ENCODE measurements around the gene ZNHIT3. TPM values are rescaled to one million over a fixed set of nuclear protein-coding genes. Genes with fewer than 3 reads are reported as not detected.

The ZNHIT3 gene
- total RNA-seq, 1 donor from 2014 or later = 57.0 TPM

- no peak for DNase-seq (ENCODE audit: low read depth, low spot score)
- no peaks in the 10 kb centered on the region for H3K9me3 Mint-ChIP-seq
- peak overlapping the region; percentile 17 for H3K4me3 Mint-ChIP-seq
- H3K4me1 Mint-ChIP-seq = peaks cover 17% of the 10 kb centered on the region
- H3K27me3 Mint-ChIP-seq (ENCODE audit: low read depth) = no peaks in the 10 kb centered on the region
- TF ChIP-seq CTCF (conservative IDR thresholded peaks at IDR 0.05) = no peak
- H3K27ac Mint-ChIP-seq (ENCODE audit: unreplicated experiment) = no peak overlapping the region
- H3K36me3 Mint-ChIP-seq (ENCODE audit: low read depth) = peaks cover 6% of the 10 kb centered on the region
Observed at GRCh38 chr17:36540696-36541095, 54.2 kb downstream of the ZNHIT3 start.

DNA sequence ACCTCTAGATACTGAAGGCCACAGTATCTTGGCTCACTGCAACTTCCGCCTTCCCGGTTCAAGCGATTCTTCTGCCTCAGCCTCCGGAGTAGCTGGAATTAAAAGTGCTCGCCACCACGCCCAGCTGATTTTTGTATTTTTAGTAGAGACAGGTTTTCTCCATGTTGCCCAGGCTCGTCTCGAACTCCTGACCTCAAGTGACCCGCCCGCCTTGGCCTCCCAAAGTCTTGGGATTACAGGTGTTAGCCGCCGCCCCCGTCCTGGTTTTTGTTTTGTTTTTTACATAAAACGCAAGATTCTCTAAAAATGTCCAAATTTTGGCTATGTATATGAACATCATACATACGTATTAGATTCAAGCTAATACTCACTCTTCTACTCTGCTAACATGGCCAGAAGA lies 56.3 kb downstream of the ZNHIT3 start:
- no peak for TF ChIP-seq CTCF (conservative IDR thresholded peaks at IDR 0.05)
- Mint-ChIP-seq H3K27ac (ENCODE audit: unreplicated experiment) (no peak overlapping the region), H3K9me3 (no peaks in the 10 kb centered on the region), H3K4me3 (peak overlapping the region; percentile 98), H3K36me3 (ENCODE audit: low read depth) (peaks cover 9% of the 10 kb centered on the region), H3K4me1 (peaks cover 23% of the 10 kb centered on the region), H3K27me3 (ENCODE audit: low read depth) (no peaks in the 10 kb centered on the region)
- DNase-seq (ENCODE audit: low read depth, low spot score) = no peak

DNA sequence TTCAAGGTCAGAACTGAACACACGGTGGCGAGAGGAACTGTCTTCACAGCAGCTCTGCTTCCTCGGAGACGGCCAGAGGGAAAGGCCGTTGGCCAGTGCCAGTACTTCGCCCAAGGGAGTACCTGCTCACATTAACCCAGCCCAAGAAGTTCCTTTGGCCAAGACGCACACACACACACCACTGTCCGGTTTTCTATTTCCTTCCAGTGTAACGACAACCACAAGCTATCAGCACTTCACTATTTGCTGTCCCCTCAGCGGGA lies 57.5 kb downstream of the ZNHIT3 start:
- peak overlapping the region; percentile 98 for H3K27ac Mint-ChIP-seq (ENCODE audit: unreplicated experiment)
- peaks cover 27% of the 10 kb centered on the region for H3K4me1 Mint-ChIP-seq
- H3K9me3 Mint-ChIP-seq = no peaks in the 10 kb centered on the region
- H3K36me3 Mint-ChIP-seq (ENCODE audit: low read depth) = peaks cover 4% of the 10 kb centered on the region
- DNase-seq (ENCODE audit: low read depth, low spot score) = no peak
- no peaks in the 10 kb centered on the region for H3K27me3 Mint-ChIP-seq (ENCODE audit: low read depth)
- TF ChIP-seq CTCF (conservative IDR thresholded peaks at IDR 0.05) = peak; percentile 27
- H3K4me3 Mint-ChIP-seq = peak overlapping the region; percentile 98

DNA sequence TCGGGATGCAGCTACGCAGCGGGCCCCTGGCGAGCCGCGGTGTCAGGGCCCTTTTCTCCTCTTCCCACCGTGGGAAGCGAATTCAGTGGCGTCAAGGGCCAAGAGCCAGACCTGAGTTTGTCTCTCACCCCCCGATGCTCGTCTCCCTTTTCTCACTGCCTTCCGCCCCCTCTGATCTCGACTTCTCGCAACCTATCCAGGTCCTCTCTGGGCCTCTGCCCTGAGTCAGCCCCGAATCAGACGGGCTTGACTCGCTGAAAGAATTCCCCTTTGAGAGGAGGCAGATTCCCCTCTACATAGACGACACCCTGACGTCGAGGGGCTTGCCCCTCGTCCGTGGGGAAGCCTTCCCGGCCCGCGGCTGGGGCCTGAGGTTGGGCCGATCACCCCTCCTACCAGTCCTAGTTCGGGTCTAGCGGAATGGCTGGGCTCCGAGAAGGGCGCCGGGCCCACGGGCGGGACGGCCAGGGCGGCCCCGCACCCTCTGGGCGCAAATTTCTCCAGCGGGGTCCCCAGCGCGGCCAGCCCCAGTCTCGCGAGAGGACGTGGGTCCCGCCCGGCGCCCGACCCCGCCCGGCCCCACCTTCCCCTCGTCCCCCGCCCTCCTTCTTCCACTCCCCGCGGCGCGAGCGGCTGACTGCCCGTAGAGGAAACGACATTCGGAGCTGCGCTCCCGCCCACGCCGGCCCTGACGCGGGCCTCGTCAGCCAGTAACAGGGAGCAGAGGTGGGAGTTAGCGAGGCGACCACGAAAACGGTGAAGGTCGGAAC lies 58.0 kb downstream of the ZNHIT3 start, which contains the start of gene GGNBP2:
GGNBP2 (plus strand) TSS at position 613 of the 770 bp plus-strand sequence. CDS start 806 bp downstream, outside the sequence.
- DNase-seq (ENCODE audit: low read depth, low spot score) = peak; percentile 84
- TF ChIP-seq CTCF (conservative IDR thresholded peaks at IDR 0.05) = no peak
- H3K4me3 Mint-ChIP-seq = peak within 1 kb of the TSS; percentile 98
- peaks cover 4% of the 10 kb centered on the region for H3K36me3 Mint-ChIP-seq (ENCODE audit: low read depth)
- no peaks in the 10 kb centered on the region for H3K9me3 Mint-ChIP-seq
- peak within 1 kb of the TSS; percentile 98 for H3K27ac Mint-ChIP-seq (ENCODE audit: unreplicated experiment)
- peaks cover 27% of the 10 kb centered on the region for H3K4me1 Mint-ChIP-seq
- no peaks in the 10 kb centered on the region for H3K27me3 Mint-ChIP-seq (ENCODE audit: low read depth)

GRCh38 chr17:36545077-36545464 lies 58.6 kb downstream of the ZNHIT3 start:
- no peaks in the 10 kb centered on the region for H3K27me3 Mint-ChIP-seq (ENCODE audit: low read depth)
- DNase-seq (ENCODE audit: low read depth, low spot score) = no peak
- H3K9me3 Mint-ChIP-seq = no peaks in the 10 kb centered on the region
- peaks cover 4% of the 10 kb centered on the region for H3K36me3 Mint-ChIP-seq (ENCODE audit: low read depth)
- TF ChIP-seq CTCF (conservative IDR thresholded peaks at IDR 0.05) = no peak
- H3K4me1 Mint-ChIP-seq = peaks cover 27% of the 10 kb centered on the region
- H3K4me3 Mint-ChIP-seq = peak overlapping the region; percentile 98
- peak overlapping the region; percentile 92 for H3K27ac Mint-ChIP-seq (ENCODE audit: unreplicated experiment)

Other genes with a start within 250 kb of the ZNHIT3 start
- 0.71 and 0.96 TPM in 2 replicates for gene TBC1D3I, start 222.1 kb upstream of the ZNHIT3 start, total RNA-seq
- not detected in 2 replicates for gene TBC1D3G, start 162.8 kb upstream of the ZNHIT3 start, total RNA-seq
- not detected in 2 replicates for gene TBC1D3H, start 98.2 kb upstream of the ZNHIT3 start, total RNA-seq
- 101 and 104 TPM in 2 replicates for gene MYO19, start 48.2 kb downstream of the ZNHIT3 start, total RNA-seq
- gene PIGW, start 48.3 kb downstream of the ZNHIT3 start, total RNA-seq = 20.8 and 20.9 TPM in 2 replicates
- 71.8 and 72.3 TPM in 2 replicates for gene GGNBP2, start 58.2 kb downstream of the ZNHIT3 start, total RNA-seq
- gene DHRS11, start 105.2 kb downstream of the ZNHIT3 start, total RNA-seq = 12.3 and 14.7 TPM in 2 replicates
- gene MRM1, start 114.9 kb downstream of the ZNHIT3 start, total RNA-seq = 4.6 and 5.4 TPM in 2 replicates